Dermis microvascular lymphatic vessel endothelial cell (primary cell): ENCODE measurements around the gene ANGPT4. TPM values are rescaled to one million over a fixed set of nuclear protein-coding genes. Genes with fewer than 3 reads are reported as not detected.

Experiments used
- DNase-seq, 2 donors: peaks; one replicate each; pipeline versions ENCODE4 v3.0.0 to v3.0.0-alpha.2; 2010; ENCODE audit warnings: low read depth in 2 of 2
- total RNA-seq: library from RNA; depleted of rRNA; stranded (reverse); fragments of >200 nt; gene quantifications from 2 replicates; pipeline ENCODE4 v1.2.1, GENCODE V29; 2014

The ANGPT4 gene
- total RNA-seq, 1 donor from 2014 or later: not detected

GRCh38 chr20:942611-943010, 26.5 kb upstream of the ANGPT4 start:
- no peak for DNase-seq

GRCh38 chr20:940926-941325, 24.8 kb upstream of the ANGPT4 start:
- DNase-seq: no peak

GRCh38 chr20:939606-940005, 23.5 kb upstream of the ANGPT4 start:
- DNase-seq: no peak

GRCh38 chr20:934186-934840, 18.2 kb upstream of the ANGPT4 start:
- DNase-seq: no peak

- DNase-seq: no peak
Observed at GRCh38 chr20:933029-933428, 16.9 kb upstream of the ANGPT4 start.

GRCh38 chr20:931401-931800, 15.3 kb upstream of the ANGPT4 start:
- DNase-seq: no peak

GRCh38 chr20:926670-927069, 10.5 kb upstream of the ANGPT4 start:
- no peak for DNase-seq

- no peak for DNase-seq
Observed at GRCh38 chr20:925516-925915, 9.4 kb upstream of the ANGPT4 start.

- DNase-seq: no peak
Observed at GRCh38 chr20:924639-925038, 8.5 kb upstream of the ANGPT4 start.

GRCh38 chr20:922781-923180, 6.6 kb upstream of the ANGPT4 start:
- no peak for DNase-seq

- DNase-seq: no peak
Observed at GRCh38 chr20:921068-921467, 4.9 kb upstream of the ANGPT4 start.

GRCh38 chr20:920311-920710, 4.2 kb upstream of the ANGPT4 start:
- DNase-seq: no peak

GRCh38 chr20:919491-919916, 3.4 kb upstream of the ANGPT4 start:
- DNase-seq: no peak

GRCh38 chr20:917416-917815, 1.3 kb upstream of the ANGPT4 start:
- no peak for DNase-seq

GRCh38 chr20:916825-917224, 691 bp upstream of the ANGPT4 start:
- no peak for DNase-seq

- DNase-seq: no peak
Observed at GRCh38 chr20:914727-915498, 1.2 kb downstream of the ANGPT4 start.

- DNase-seq: no peak
Observed at GRCh38 chr20:913306-913849, 2.8 kb downstream of the ANGPT4 start.

GRCh38 chr20:911882-912600, 4.1 kb downstream of the ANGPT4 start:
- no peak for DNase-seq

GRCh38 chr20:910870-911770, 5.0 kb downstream of the ANGPT4 start:
- no peak for DNase-seq

GRCh38 chr20:910132-910869, 5.8 kb downstream of the ANGPT4 start:
- DNase-seq: no peak

GRCh38 chr20:909641-910040, 6.5 kb downstream of the ANGPT4 start:
- DNase-seq: no peak
